ENCODE measurements around the gene KNOP1.
"Not testable (repeated sequence)": the region's sequence is repeated elsewhere in the genome, so short reads cannot be mapped to it uniquely, and the experiment has no call there.

The KNOP1 gene

DNA sequence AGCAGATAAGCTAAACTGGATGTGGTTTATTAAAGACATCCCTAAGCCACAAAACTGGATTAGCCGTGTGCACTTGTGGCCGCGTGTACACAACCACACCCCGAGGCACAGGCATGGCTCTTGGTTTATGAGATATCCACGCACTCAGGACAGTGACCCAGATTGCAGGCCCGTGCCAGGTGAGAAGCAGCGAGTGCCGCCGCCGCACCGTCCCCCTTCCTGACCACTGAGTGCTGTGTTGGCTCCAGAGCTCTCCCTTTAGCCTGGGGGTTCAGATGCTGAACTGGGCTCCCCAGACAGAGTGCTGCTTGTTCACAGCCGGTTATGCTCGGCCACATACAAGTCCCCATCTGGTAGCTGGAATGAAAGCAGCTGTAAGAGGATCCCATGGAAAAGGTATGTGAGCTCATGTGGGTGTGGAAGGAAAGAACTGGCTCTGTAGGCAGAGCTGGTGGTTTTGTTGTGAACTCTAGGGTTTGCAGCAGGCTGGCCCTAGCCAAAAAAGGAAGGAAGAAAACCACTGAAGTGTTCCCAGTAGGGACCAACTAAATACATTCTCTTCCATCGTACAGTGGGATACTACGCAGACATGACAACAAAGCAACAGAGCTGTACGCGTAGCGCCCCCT lies 29.5 kb downstream of the KNOP1 start:
- no peak for DNase-seq

GRCh38 chr16:19687279-19687678 lies 30.7 kb downstream of the KNOP1 start:
- DNase-seq: no peak

DNA sequence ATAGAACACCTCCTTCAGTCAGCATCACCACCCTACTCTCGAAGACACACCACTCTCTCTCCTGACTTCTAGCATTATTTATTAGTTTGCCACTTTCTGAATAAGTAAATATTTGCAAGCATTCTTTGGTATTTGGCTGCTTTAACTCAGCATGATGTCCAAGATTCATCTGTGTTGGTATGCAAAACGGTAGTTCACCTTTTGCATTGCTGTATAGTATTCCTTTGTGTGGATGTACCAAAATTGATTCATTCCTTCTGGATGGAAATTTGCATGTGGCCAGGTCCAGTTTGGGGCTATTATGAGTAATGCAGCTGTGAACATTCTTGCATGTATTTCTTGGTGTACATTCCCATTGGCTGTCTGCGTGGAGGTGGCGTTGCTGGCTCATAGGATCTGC lies 32.9 kb downstream of the KNOP1 start:
- DNase-seq: no peak

GRCh38 chr16:19683453-19684236 lies 34.4 kb downstream of the KNOP1 start:
- DNase-seq: no peak

DNA sequence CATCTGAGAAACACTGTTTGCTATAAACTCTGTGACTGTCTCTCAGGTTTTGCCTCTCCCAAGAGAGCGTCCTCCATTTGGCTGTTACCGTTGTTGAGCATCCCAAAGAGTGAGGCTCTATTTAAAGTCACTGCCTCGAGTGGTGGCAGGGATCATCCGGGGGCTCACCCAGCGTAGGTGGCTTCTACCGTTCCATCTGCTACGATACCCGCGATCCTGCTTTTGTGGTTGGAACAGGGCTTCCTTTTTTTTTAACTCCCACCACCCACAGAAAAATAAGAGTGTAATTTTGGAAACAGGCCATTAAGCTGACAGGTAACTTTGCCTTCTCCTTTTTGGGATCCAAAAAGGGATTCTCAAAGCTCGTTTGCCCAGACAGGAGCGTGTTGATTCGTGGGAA lies 36.4 kb downstream of the KNOP1 start:
- DNase-seq: peak in 13 of 56 donors; percentile 11 to 58 (median 29)

GRCh38 chr16:19680881-19681340 lies 37.1 kb downstream of the KNOP1 start:
- DNase-seq: peak in 1 of 56 donors; percentile 19

DNA sequence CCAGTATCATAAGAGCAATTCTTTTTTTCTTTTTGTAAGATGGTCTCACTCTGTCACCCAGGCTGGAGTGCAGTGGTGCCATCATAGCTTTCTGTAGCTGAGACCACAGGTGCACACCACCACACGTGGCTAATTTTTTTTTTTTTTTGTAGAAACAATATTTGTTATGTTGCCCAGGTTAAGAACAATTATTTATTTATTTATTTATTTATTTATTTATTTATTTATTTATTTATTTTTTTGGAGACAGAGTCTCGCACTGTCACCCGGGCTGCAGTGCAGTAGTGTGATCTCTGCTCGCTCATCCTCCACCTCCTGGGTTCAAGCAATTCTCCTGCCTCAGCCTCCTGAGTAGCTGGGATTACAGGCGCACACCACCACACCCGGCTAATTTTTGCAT lies 38.7 kb downstream of the KNOP1 start:
- not testable (repeated sequence) for DNase-seq

DNA sequence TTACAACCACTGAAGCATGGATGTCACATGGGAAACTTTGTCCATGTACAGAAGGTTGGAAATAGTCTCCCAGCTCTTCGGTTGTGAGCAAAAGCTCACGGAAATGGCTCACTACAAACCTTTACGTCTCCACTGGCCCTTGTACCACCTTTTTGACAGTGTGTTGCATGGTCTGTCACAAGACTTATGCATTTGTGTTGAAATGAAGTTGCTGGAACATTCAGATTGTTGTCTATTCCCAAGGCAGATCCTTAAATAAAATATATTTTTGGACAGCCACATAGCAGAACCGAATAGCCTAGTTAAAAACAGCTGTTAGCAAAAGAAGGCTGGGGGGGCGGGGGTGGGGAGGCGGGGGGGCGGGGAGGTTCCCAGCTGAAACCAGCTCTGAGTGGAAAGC lies 39.2 kb downstream of the KNOP1 start:
- no peak for DNase-seq

GRCh38 chr16:19677402-19677801 lies 40.6 kb downstream of the KNOP1 start:
- DNase-seq: no peak

GRCh38 chr16:19674485-19674884 lies 43.5 kb downstream of the KNOP1 start:
- DNase-seq: no peak

GRCh38 chr16:19672378-19672777 lies 45.6 kb downstream of the KNOP1 start:
- no peak for DNase-seq

DNA sequence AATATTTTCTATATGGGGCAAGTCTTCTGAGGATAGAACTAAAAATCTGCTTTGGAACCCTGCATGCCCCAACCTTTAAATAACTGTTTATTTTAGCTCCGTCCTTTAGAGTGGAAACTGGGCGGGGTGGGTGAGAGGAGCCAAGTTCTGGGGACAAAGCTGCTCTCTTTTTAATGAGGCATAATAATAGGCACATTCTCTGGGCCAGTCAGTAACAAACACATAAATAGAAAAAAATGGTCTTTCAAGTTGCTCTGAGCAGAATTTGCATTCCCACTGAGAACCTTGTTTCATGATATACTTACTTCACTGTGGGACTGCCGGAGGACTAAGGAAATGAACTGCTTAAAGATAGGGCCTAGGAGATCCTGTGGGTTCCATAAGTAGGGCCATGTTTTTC lies 51.5 kb downstream of the KNOP1 start:
- peak in 40 of 56 donors; percentile 14 to 74 (median 48) for DNase-seq

GRCh38 chr16:19665313-19665712 lies 52.7 kb downstream of the KNOP1 start:
- DNase-seq: not testable (repeated sequence)

DNA sequence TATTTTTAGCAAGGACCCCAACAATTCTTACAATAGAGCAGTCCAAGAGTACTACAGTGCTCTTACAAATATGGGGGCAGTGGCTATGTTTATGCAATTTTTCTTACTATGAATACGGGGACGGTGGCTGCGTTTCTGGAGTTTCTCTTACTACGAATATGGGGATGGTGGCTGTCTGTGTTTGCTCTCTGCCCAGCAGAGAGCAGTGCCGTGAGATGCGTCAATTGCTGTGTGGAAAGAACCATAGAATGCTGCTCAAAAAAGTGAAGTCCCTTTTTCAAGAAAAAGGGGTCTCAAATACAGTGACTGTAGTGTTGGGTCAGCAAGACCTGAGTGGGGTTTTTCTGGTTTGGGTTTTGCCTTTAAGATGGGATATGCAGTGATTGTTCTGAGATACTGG lies 53.9 kb downstream of the KNOP1 start:
- peak in 3 of 56 donors; percentile 9 to 19 (median 14) for DNase-seq

- no peak for DNase-seq
Measured at GRCh38 chr16:19662351-19662750, 55.7 kb downstream of the KNOP1 start.

- no peak for DNase-seq
Measured at GRCh38 chr16:19660432-19660831, 57.6 kb downstream of the KNOP1 start.

DNA sequence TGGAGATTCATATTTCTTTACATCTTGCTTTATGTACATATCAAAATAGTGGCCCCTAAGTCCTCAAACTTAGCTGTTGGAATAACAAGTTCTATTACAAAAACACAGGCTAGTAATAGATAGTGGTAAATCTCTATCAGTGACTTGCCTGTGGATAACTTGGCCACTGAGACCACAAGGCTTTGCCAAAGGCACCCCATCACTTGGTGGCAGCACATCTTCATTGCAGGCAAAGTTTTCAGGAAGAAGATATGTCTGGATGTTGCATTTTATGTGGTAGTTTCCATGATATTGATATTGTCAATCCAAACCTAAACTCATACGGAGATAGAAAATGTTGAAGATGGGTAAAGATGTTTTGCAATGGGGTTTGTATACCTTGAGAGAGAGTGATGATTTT lies 58.5 kb downstream of the KNOP1 start:
- DNase-seq: peak in 17 of 56 donors; percentile 7 to 64 (median 22)

GRCh38 chr16:19657831-19658230 lies 60.2 kb downstream of the KNOP1 start:
- no peak for DNase-seq

- peak in 1 of 56 donors; percentile 9 for DNase-seq
Measured at GRCh38 chr16:19655242-19655777, 62.7 kb downstream of the KNOP1 start.

DNA sequence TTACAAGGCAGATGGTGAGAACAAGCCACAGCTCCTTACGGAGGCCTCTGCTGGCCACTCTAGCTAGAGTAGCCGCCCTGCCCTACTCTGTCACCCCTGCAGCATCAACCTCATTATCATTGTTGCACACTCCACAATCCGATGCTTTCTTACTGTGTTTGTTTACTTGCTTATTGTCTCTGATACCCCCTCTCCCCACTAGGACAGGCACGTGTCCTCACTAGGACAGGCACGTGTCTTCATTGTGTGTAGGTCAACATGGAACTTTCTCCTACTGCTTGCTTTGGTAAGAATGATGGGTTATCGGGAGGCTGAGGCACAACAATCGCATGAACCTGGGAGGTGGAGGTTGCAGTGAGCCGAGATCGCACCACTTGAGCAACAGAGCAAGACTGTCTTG lies 63.9 kb downstream of the KNOP1 start:
- peak in 3 of 56 donors; percentile 5 to 31 (median 31) for DNase-seq
